ENCODE results near the gene NDP. TPM values are rescaled to one million over a fixed set of nuclear protein-coding genes. Genes with fewer than 3 reads are reported as not detected.

Gene NDP
- total RNA-seq, 1 donor from 2014 or later = 3.7 TPM

- Histone ChIP-seq H3K4me1 (peaks cover 5% of the 10 kb centered on the region), H3K27me3 (no peaks in the 10 kb centered on the region), H3K9me3 (no peaks in the 10 kb centered on the region), H3K36me3 (no peaks in the 10 kb centered on the region), H3K4me3 (no peak overlapping the region), H3K27ac (no peak overlapping the region)
- TF ChIP-seq POLR2A (IDR thresholded peaks at IDR 0.05) = no peak
- no peak for TF ChIP-seq POLR2AphosphoS5 (IDR thresholded peaks at IDR 0.05; ENCODE audit: insufficient read depth in 1 of 2, low read depth in 1 of 2)
- TF ChIP-seq, protein P1, sequence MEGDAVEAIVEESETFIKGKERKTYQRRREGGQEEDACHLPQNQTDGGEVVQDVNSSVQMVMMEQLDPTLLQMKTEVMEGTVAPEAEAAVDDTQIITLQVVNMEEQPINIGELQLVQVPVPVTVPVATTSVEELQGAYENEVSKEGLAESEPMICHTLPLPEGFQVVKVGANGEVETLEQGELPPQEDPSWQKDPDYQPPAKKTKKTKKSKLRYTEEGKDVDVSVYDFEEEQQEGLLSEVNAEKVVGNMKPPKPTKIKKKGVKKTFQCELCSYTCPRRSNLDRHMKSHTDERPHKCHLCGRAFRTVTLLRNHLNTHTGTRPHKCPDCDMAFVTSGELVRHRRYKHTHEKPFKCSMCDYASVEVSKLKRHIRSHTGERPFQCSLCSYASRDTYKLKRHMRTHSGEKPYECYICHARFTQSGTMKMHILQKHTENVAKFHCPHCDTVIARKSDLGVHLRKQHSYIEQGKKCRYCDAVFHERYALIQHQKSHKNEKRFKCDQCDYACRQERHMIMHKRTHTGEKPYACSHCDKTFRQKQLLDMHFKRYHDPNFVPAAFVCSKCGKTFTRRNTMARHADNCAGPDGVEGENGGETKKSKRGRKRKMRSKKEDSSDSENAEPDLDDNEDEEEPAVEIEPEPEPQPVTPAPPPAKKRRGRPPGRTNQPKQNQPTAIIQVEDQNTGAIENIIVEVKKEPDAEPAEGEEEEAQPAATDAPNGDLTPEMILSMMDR (IDR thresholded peaks at IDR 0.05) = no peak
- no peak for DNase-seq (ENCODE audit: extremely low spot score in 2 of 2)
- intact Hi-C loops (cut with DNase I) = no loop called here
Observed at GRCh38 chrX:43978226-43978625, 5.0 kb upstream of the NDP start.

GRCh38 chrX:43976205-43976604 lies 3.0 kb upstream of the NDP start:
- intact Hi-C loops (cut with DNase I) = no loop called here
- TF ChIP-seq, protein P1 (IDR thresholded peaks at IDR 0.05) = no peak
- TF ChIP-seq POLR2AphosphoS5 (IDR thresholded peaks at IDR 0.05; ENCODE audit: insufficient read depth in 1 of 2, low read depth in 1 of 2) (no peak), POLR2A (IDR thresholded peaks at IDR 0.05) (no peak)

GRCh38 chrX:43975796-43976195 lies 2.6 kb upstream of the NDP start:
- no peaks in the 10 kb centered on the region for H3K36me3 ChIP-seq
- intact Hi-C loops (cut with DNase I) = no loop called here
- TF ChIP-seq POLR2A (IDR thresholded peaks at IDR 0.05) (no peak), POLR2AphosphoS5 (IDR thresholded peaks at IDR 0.05; ENCODE audit: insufficient read depth in 1 of 2, low read depth in 1 of 2) (no peak)
- TF ChIP-seq, protein P1 (IDR thresholded peaks at IDR 0.05) = no peak
- H3K4me1 ChIP-seq = peaks cover 5% of the 10 kb centered on the region
- H3K27ac ChIP-seq = no peak overlapping the region
- no peaks in the 10 kb centered on the region for H3K9me3 ChIP-seq
- no peak overlapping the region for H3K4me3 ChIP-seq
- no peaks in the 10 kb centered on the region for H3K27me3 ChIP-seq
- no peak for DNase-seq (ENCODE audit: extremely low spot score in 2 of 2)

More at GRCh38 chrX:43976205-43976604, 3.0 kb upstream of the NDP start:
- no peak overlapping the region for H3K27ac ChIP-seq
- no peak overlapping the region for H3K4me3 ChIP-seq
- no peaks in the 10 kb centered on the region for H3K36me3 ChIP-seq
- H3K9me3 ChIP-seq = no peaks in the 10 kb centered on the region
- H3K27me3 ChIP-seq = no peaks in the 10 kb centered on the region
- peaks cover 5% of the 10 kb centered on the region for H3K4me1 ChIP-seq
- DNase-seq (ENCODE audit: extremely low spot score in 2 of 2) = no peak

- H3K27ac ChIP-seq = no peak overlapping the region
- no peaks in the 10 kb centered on the region for H3K9me3 ChIP-seq
- DNase-seq (ENCODE audit: extremely low spot score in 2 of 2) = no peak
- intact Hi-C loops (cut with DNase I) = no loop called here
- H3K4me1 ChIP-seq = peaks cover 5% of the 10 kb centered on the region
- no peaks in the 10 kb centered on the region for H3K36me3 ChIP-seq
- TF ChIP-seq, protein P1 (IDR thresholded peaks at IDR 0.05) = no peak
- TF ChIP-seq POLR2A (IDR thresholded peaks at IDR 0.05) (no peak), POLR2AphosphoS5 (IDR thresholded peaks at IDR 0.05; ENCODE audit: insufficient read depth in 1 of 2, low read depth in 1 of 2) (no peak)
- H3K4me3 ChIP-seq = no peak overlapping the region
- no peaks in the 10 kb centered on the region for H3K27me3 ChIP-seq
Observed at GRCh38 chrX:43974741-43975465, 1.7 kb upstream of the NDP start.

GRCh38 chrX:43974100-43974475 lies 898 bp upstream of the NDP start:
- H3K4me3 ChIP-seq = peak overlapping the region in 1 of 2 donors; percentile 33

More at GRCh38 chrX:43974100-43974475, 898 bp upstream of the NDP start:
- intact Hi-C loops (cut with DNase I) = no loop called here
- DNase-seq (ENCODE audit: extremely low spot score in 2 of 2) = no peak
- no peak for TF ChIP-seq POLR2AphosphoS5 (IDR thresholded peaks at IDR 0.05; ENCODE audit: insufficient read depth in 1 of 2, low read depth in 1 of 2)
- TF ChIP-seq POLR2A (IDR thresholded peaks at IDR 0.05) = no peak
- TF ChIP-seq, protein P1 (IDR thresholded peaks at IDR 0.05) = no peak
- H3K36me3 ChIP-seq = no peaks in the 10 kb centered on the region
- H3K27ac ChIP-seq = no peak overlapping the region
- H3K4me1 ChIP-seq = peaks cover 5% of the 10 kb centered on the region
- H3K27me3 ChIP-seq = no peaks in the 10 kb centered on the region
- H3K9me3 ChIP-seq = no peaks in the 10 kb centered on the region
